Adrenal gland (tissue), 12 donors: ENCODE data around the gene NPTXR. TPM values are rescaled to one million over a fixed set of nuclear protein-coding genes. Genes with fewer than 3 reads are reported as not detected.

Source experiments
- DNase-seq, 7 donors: peaks; one replicate each; pipeline ENCODE4 v3.0.0-alpha.2; 2019 to 2020
- H3K27ac ChIP-seq, 5 donors: fragments of 200-600 bp; sonication (generic) in 4 of 5; 1 replicate in 3 of 5; 2 replicates in 2 of 5; pipeline versions ENCODE4 v1.5.1 to v1.8.0; 2016 to 2020; ENCODE audit warnings: mild to moderate bottlenecking in 1 of 5
- H3K27me3 ChIP-seq: fragments of 200-600 bp; 2 replicates; pipeline ENCODE4 v1.8.0; 2021
- H3K36me3 ChIP-seq, 2 donors: fragments of 200-600 bp; replicated peaks in 1 of 2; 1 replicate in 1 of 2; 2 replicates in 1 of 2; pipeline versions ENCODE4 v1.5.1 to v1.8.0; 2018 to 2022
- H3K4me1 ChIP-seq, 2 donors: fragments of 200-600 bp; replicated peaks in 1 of 2; 1 replicate in 1 of 2; 2 replicates in 1 of 2; pipeline versions ENCODE4 v1.5.1 to v1.8.0; 2018 to 2021
- H3K4me3 ChIP-seq, 4 donors: fragments of 200-600 bp; sonication (generic) in 3 of 4; one replicate each; pipeline ENCODE4 v1.5.1; 2016 to 2018
- H3K9me3 ChIP-seq, 3 donors: fragments of 200-600 bp; sonication (generic) in 1 of 3; replicated peaks in 1 of 3; 1 replicate in 2 of 3; 2 replicates in 1 of 3; pipeline versions ENCODE4 v1.5.1 to v1.8.0; 2016 to 2021
- POLR2A ChIP-seq, 2 donors: fragments of 450-650 bp; IDR thresholded peaks; one replicate each; pipeline ENCODE4 v1.6.1; 2017; ENCODE audit warnings: antibody characterized with exemption in 2 of 2, mild to moderate bottlenecking in 2 of 2, moderate library complexity in 1 of 2
- WGBS, 4 donors: extraction: QIAGEN DNeasy Blood & Tissue Kit in 2 of 4; methylation state at CpG; one replicate each; pipeline versions ENCODE4 v1.1.5 to v1.1.7; 2013 to 2017; 5-methylcytosine and 5-hydroxymethylcytosine counted together
- intact Hi-C, 2 donors: fragments of 100-400 bp; cut with DNase I; formaldehyde crosslinking; loops; one replicate each; pipeline versions ENCODE4 v1.14.1 to v1.15.0; 2022 to 2023
- polyA plus RNA-seq, 3 donors: library from polyadenylated mRNA; stranded (reverse); fragments of 200-250 nt in 2 of 3; fragments of 350-450 nt in 1 of 3; fragmentation: Illumina TruSeq in 1 of 3; extraction: RNeasy Lipid Tissue Mini Kit (QIAGEN cat#74804) in 1 of 3; gene quantifications; one replicate each; pipeline ENCODE4 v1.2.3, GENCODE V29; 2013 to 2014
- total RNA-seq, 9 donors: library from RNA; depleted of rRNA in 4 of 9; stranded (reverse); fragments of >200 nt in 4 of 9; fragments of 120-200 nt in 1 of 9; fragmentation: NEBNext Ultra II Directional in 1 of 9; extraction: Animal tissue kit (Norgen Biotek cat#: 25700) in 1 of 9; gene quantifications; one replicate each; pipeline versions ENCODE4 v1.1.0 to v1.2.4, GENCODE V29; 2013 to 2023
- TF ChIP-seq, protein P1 (sequence below), 6 experiments: fragments of 450-650 bp in 4 of 6; fragments of 200-600 bp in 2 of 6; sonication (generic) in 1 of 6; IDR thresholded peaks; 1 replicate in 5 of 6; 2 replicates in 1 of 6; pipeline versions ENCODE4 v1.5.1 to v1.8.0; 2016 to 2021; ENCODE audit warnings: antibody characterized with exemption in 6 of 6, mild to moderate bottlenecking in 2 of 6, moderate library complexity in 1 of 6
- donor health status: healthy with polysubstance abuse.
- donor health status: Bipolar disorder and iron deficiency.
- donor health status: DM: yes; HTN: yes; CAD: no.
- donor health status: DM: no; HTN: no; CAD: no.
- donor health status: DM: no; HTN: no; CAD: no.
- donor health status: DM: yes; HTN: yes; CAD: no.

The NPTXR gene
- total and polyA plus RNA-seq, 12 donors, result 1.2 to 26.9 (median 10.5) TPM

GRCh38 chr22:38871360-38872171, 27.7 kb upstream of the NPTXR start:
- H3K4me3 ChIP-seq, result peak overlapping the region; percentile 25 to 86 (median 69)
- DNase-seq, result peak in 6 of 7 donors; percentile 34 to 66 (median 47)
- intact Hi-C loops, result loop anchor here (5.0 to 10.0 kb wide), 2 partner anchors 51 to 53 kb away; no protein-coding TSS in a partner anchor
- peaks cover 17 to 51% of the 10 kb centered on the region in 2 donors for H3K4me1 ChIP-seq
- peaks cover 0 to 21% of the 10 kb centered on the region in 2 donors for H3K36me3 ChIP-seq
- no peaks in the 10 kb centered on the region for H3K9me3 ChIP-seq
- WGBS, 4 donors, result 0 to 2% (median 1%) methylated on average over 26 to 77 of the region's 77 CpGs
- TF ChIP-seq, protein P1, sequence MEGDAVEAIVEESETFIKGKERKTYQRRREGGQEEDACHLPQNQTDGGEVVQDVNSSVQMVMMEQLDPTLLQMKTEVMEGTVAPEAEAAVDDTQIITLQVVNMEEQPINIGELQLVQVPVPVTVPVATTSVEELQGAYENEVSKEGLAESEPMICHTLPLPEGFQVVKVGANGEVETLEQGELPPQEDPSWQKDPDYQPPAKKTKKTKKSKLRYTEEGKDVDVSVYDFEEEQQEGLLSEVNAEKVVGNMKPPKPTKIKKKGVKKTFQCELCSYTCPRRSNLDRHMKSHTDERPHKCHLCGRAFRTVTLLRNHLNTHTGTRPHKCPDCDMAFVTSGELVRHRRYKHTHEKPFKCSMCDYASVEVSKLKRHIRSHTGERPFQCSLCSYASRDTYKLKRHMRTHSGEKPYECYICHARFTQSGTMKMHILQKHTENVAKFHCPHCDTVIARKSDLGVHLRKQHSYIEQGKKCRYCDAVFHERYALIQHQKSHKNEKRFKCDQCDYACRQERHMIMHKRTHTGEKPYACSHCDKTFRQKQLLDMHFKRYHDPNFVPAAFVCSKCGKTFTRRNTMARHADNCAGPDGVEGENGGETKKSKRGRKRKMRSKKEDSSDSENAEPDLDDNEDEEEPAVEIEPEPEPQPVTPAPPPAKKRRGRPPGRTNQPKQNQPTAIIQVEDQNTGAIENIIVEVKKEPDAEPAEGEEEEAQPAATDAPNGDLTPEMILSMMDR (IDR thresholded peaks at IDR 0.05), result no peak
- peak in 1 of 2 donors; percentile 73 for TF ChIP-seq POLR2A (IDR thresholded peaks at IDR 0.05)
- H3K27ac ChIP-seq, result peak overlapping the region; percentile 50 to 99 (median 80)
- H3K27me3 ChIP-seq, result no peaks in the 10 kb centered on the region

- TF ChIP-seq, protein P1 (IDR thresholded peaks at IDR 0.05), result no peak
- Histone ChIP-seq H3K27ac (peak overlapping the region; percentile 39 to 99 (median 80)), H3K9me3 (no peaks in the 10 kb centered on the region), H3K27me3 (no peaks in the 10 kb centered on the region), H3K36me3 (peaks cover 0 to 28% of the 10 kb centered on the region in 2 donors), H3K4me1 (peaks cover 17 to 53% of the 10 kb centered on the region in 2 donors), H3K4me3 (peak overlapping the region in 3 of 4 donors; percentile 25 to 86 (median 67))
- intact Hi-C loops, result loop anchor here (5.0 to 10.0 kb wide), 2 partner anchors 51 to 54 kb away; no protein-coding TSS in a partner anchor
- DNase-seq, result peak in 1 of 7 donors; percentile 54
- 13 to 25% (median 23%) methylated on average over 2 of the region's 2 CpGs for WGBS, 4 donors
Observed at GRCh38 chr22:38870791-38871359, 27.0 kb upstream of the NPTXR start.

GRCh38 chr22:38870312-38870741, 26.5 kb upstream of the NPTXR start:
- peak; percentile 86 to 96 (median 92) for DNase-seq
- H3K27ac ChIP-seq, result peak overlapping the region in 4 of 5 donors; percentile 78 to 99 (median 90)
- intact Hi-C loops, result loop anchor here (5.0 to 10.0 kb wide), 2 partner anchors 52 to 54 kb away; no protein-coding TSS in a partner anchor
- no peak for TF ChIP-seq POLR2A (IDR thresholded peaks at IDR 0.05)
- TF ChIP-seq, protein P1 (IDR thresholded peaks at IDR 0.05), result peak; percentile 82 to 93 (median 90)
- no peaks in the 10 kb centered on the region for H3K9me3 ChIP-seq
- peaks cover 0 to 34% of the 10 kb centered on the region in 2 donors for H3K36me3 ChIP-seq
- H3K27me3 ChIP-seq, result no peaks in the 10 kb centered on the region
- H3K4me1 ChIP-seq, result peaks cover 18 to 58% of the 10 kb centered on the region in 2 donors
- WGBS, 4 donors, result 1 to 4% (median 4%) methylated on average over 12 of the region's 12 CpGs
- H3K4me3 ChIP-seq, result peak overlapping the region in 2 of 4 donors; percentile 6 to 86

DNA sequence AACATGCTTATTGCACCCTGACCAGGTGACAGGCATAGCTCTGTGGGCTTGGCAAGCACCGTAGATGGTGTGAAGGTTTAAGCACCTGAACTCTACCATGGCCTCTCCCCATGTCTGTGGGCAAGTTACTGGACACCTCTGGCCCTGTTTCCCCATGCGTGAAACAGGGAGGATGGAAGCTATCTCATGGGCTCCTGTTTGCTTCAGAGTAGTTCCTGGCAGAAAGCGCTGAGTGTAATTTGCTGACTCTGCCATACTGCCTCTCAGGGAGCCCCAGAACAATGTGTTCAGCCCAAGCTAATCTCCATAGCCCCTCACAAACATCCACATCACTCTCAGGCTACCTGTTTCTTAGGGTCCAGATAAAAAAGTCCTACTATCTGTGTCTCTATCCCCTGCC, 25.8 kb upstream of the NPTXR start:
- Histone ChIP-seq H3K9me3 (no peaks in the 10 kb centered on the region), H3K27me3 (no peaks in the 10 kb centered on the region), H3K27ac (peak overlapping the region in 1 of 5 donors; percentile 99), H3K36me3 (peaks cover 0 to 37% of the 10 kb centered on the region in 2 donors), H3K4me3 (no peak overlapping the region), H3K4me1 (peaks cover 23 to 65% of the 10 kb centered on the region in 2 donors)
- intact Hi-C loops, result loop anchor here (5.0 to 10.0 kb wide), 8 partner anchors 53 to 265 kb away; no protein-coding TSS in a partner anchor
- TF ChIP-seq, protein P1 (IDR thresholded peaks at IDR 0.05), result no peak
- TF ChIP-seq POLR2A (IDR thresholded peaks at IDR 0.05), result no peak
- DNase-seq, result peak in 4 of 7 donors; percentile 8 to 52 (median 18)
- WGBS, 4 donors, result 73 to 83% (median 75%) methylated on average over 2 to 3 of the region's 3 CpGs
